Endometrial microvascular endothelial cells (primary cell): ENCODE measurements around the gene LRRC4C. TPM values are rescaled to one million over a fixed set of nuclear protein-coding genes. Genes with fewer than 3 reads are reported as not detected.

ENCODE experiments used
- in situ Hi-C: cut with HindIII; loops from 2 replicates; pipeline ENCODE4 v1.10.0; 2017; ENCODE audit warnings: low sequenced_read_pairs, low pct_unique_long_range_greater_than_20kb; ENCODE audit errors: inconsistent ontology term
- total RNA-seq: library from RNA; depleted of rRNA; stranded (reverse); fragments of >200 nt; gene quantifications from one replicate; pipeline ENCODE4 v1.2.3, GENCODE V29; 2015; ENCODE audit errors: inconsistent ontology term

The LRRC4C gene
- total RNA-seq, 1 donor from 2014 or later: not detected

DNA sequence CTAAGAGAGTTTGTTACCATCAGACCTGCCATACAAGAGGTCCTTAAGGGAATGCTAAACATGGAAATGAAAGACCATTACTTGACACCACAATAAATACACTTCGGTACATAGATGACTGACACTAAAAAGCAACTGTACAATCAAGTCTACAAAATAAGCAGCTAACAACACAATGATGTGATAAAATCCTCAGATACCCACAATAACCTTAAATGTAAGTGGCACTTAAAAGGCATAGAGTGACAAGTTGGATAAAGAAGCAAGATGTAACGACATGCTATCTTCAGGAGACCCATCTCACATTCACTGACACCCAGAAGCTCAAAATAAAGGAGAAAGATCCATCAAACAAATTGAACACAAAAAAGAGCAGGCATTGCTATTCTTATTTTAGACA is 107.6 kb downstream of the LRRC4C start:
- in situ Hi-C loops: no loop called here

DNA sequence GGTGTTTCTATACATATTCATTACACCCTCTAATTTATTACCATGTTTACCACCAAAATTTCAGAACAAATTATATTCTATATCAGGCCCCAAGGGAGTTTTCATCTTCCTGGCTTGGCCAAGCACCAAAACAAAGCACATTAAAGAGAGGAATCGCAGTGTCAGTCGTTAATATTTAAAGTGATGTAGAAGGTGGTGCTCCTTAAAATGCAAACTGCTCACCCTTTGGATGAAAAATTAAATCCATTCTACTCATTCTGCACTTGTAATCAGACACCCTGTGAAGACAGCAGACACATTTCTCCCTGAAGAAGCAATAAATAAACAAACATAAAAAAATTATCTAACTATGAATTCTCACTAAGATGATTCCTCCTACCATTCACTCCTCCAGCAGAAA is 113.4 kb downstream of the LRRC4C start:
- in situ Hi-C loops: no loop called here

DNA sequence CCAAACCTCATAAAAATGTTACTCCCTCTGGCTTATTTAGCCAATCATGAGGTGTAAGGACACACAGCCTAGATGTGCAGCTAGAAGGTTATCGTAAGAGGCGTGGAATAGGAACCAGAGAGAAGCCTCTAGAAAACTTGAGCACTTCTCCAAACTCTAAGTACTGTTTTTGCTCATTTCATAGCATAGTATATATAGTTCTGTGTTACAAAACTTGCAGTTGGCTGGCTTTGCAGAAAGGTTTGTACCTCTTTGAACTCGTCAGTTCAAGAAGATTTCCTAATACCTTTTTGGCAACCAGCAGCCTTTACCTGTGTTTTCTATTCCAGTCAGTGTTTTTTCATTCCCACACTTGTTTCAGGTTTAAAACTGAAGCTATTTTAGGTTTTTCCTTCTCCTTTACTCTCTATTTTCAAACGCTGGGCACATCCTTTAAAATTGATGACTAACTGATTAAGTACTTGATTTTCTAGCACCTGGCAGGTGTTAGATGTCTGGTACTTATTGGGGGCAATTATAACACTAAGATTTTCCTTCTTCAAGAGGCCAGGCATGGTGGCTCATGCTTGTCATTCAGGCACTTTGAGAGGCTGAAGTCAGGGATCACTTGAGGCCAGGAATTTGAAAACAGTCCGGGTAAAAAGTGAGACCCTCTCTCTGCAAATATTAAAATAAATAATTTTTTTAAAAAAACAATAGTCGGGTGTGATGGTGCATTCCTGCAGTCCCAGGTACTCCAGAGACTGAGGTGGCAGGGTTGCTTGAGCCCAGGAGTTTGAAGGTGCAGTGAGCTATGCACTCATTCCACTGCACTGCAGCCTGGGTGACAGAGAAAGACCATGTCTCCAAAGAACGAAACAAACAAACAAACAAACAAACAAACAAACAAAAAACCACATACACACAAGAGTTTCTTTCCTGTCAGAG is 125.2 kb downstream of the LRRC4C start:
- in situ Hi-C loops: no loop called here

DNA sequence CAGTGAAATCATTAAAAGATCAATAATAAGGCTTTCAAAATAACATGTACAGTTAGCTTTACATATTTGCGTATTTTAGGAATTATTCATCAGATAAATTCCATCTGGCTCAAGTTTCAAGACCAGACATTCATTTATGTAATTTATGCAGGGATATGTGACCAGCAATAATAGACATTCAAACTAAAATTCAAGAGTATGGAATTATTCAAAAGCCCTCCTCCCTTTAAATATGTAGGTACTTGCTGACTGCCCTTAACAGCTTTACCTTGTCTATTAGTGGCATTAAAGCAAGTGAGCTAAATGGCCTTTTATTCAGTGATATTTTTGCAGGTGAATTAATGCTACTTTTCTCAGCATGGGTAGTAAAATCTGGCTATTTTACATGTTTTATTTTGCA is 126.1 kb downstream of the LRRC4C start:
- in situ Hi-C loops: no loop called here

DNA sequence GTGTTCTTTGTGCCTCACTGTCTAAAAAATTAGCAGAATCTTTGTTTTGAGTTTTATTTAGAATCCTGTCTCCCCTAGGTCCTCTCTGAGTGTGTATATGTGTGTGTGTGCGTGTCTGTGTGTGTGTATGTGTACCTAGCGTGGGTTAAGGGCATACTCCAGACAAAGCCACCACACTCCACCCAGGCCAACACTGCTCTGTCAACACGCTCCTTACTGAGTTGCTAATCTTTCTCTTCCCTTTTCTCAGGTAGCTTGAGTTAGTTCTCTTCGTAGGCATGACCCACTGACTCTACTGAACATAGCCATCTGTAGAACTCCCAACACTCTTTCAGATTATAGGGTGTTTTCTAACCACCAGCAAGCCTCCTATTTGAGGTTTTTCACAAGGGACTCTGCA is 131.1 kb downstream of the LRRC4C start:
- in situ Hi-C loops: no loop called here

DNA sequence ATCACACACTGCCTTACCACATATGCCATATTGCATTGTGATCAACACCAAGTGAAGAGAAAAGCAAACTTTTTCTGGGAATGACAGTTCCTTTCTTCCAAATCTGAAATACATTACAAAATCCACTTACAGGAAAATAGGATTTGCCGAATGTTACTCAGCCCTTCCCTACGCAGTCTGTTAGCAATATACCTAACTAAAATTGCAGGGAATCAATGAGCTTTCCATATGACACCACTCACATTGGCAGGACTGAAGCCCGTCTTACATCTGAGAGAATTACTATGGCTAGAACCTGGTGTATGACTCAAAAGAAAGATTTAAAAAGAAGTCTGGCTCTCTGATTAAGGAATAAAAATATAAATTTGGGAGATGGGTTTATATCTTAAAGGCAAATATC is 136.0 kb downstream of the LRRC4C start:
- in situ Hi-C loops: no loop called here

DNA sequence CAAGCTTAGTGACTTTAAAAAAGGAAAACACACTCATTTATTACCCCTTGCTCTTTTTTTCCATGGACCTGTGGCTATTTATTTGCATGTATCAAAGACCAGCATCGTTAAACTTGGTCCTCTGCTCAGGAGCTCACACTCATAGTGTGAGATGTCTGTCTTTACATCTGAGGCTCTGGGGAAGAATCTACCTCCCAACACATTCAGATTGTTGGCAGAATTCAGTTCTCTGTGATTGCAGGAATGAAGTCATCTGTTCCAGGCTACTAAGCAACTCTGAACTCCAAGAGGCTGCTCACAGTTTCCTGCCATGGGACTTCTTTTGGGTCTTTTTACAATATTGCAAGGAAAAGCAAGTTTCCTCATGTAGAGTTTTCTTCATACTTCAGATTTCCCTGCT is 138.8 kb downstream of the LRRC4C start:
- in situ Hi-C loops: no loop called here

DNA sequence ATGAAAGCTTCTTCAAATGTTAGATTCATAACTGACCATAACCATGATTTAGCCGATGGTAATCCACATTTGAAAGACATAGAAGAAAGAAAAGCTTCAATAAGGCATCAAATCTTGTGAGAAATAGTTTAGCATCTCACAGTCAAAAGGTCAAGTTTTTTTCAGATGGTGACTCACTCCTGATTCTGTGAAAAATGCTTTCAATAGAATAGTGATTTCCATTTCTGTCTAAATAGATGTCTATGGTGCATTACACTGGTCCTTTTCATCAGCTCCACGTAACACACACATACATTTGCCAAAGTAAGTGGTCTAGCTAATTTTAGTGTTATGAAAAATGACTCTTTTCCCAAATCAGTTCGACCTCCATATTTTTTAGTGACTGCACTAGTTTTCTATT is 139.2 kb downstream of the LRRC4C start:
- in situ Hi-C loops: no loop called here

DNA sequence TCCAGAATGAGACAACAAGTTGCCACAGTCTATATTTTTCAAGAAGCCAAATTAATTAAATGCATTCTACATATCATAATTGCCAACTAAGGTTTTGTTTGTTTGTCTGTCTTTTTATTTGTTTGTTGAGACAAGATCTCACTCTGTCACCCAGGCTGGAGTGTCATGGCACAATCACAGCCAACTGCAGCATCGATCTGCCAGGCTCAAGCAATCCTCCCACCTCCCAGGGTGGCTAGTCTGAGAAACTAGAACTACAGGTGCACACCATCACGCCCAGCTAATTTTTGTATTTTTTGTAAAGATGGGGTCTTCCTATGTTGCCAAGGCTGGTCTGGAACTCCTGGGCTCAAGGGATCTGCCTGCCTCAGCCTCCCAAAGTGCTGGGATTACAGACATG is 140.0 kb downstream of the LRRC4C start:
- in situ Hi-C loops: no loop called here

DNA sequence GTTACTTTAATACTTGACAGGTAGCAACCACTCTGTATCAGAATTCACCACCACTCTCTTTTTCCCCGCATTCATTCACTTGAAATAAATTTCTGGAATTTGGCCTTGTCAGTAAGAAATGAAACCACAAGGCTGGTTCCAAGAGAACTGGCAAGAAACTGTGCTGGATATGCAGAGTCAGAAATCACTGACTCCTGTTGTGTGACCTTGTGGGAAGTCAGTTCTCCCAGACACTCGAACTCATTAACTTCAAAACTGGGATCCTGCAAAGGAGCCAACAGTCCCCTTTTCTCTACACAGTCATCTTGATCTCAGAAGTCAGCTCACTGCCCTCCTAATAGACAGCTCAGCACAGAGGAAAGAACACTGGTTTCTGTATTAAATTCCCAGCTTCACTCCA is 142.7 kb downstream of the LRRC4C start:
- in situ Hi-C loops: no loop called here

DNA sequence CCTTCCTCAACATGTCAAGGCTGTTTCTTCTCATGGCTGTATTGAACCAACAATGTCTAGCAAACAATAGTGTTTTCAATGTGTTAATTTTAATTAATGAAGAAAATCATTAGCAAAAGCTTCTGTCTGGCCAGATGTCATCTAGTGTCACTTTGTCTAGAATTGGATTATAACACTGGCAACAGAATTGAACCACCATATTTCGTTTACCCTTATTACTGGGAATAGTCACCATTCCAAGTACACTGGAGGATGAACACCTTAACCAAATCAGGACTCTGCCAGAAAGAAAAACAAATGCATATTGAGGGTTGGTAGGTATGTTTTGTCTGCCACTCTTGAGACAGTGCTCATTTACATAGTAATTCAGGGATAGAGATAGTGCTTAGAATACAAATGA is 146.2 kb downstream of the LRRC4C start:
- in situ Hi-C loops: no loop called here

DNA sequence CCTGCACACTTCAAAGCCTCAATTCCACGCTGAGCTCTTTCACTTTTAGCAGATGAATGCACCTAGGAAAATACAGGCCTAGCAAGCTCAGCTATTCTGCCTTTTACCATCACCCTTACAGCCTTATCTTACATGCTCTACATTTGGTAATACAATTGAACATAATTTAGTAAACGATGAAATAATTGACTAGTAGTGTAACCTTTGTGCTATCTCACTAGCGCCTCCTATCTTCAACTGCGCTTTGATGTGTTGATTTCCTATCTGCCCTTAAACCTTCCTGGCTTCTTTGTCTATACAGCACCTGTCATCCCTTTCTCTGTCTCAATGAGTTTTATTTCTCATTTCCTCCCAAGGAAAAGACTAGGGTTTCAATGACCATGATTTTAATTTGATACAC is 149.7 kb downstream of the LRRC4C start:
- in situ Hi-C loops: no loop called here

DNA sequence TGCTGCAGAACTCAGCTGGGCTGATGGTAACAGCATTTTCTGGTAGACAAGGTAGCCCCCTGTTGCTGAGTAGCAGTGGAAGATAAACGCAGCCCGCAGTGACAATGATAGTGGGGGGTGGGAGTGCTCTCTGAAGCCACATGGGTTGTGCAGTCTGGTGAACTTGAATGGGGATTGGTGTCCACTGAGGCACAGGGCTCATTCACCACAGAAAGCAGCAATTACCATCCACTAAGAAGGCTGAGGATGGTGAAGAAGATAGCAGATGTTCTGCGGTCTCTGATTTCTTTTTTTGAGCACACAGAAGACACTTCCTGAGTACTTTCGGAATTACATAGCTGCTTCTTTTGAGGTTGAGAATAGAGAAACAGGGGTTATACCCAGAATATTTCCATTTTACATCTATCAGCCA is 150.3 kb downstream of the LRRC4C start:
- in situ Hi-C loops: no loop called here

DNA sequence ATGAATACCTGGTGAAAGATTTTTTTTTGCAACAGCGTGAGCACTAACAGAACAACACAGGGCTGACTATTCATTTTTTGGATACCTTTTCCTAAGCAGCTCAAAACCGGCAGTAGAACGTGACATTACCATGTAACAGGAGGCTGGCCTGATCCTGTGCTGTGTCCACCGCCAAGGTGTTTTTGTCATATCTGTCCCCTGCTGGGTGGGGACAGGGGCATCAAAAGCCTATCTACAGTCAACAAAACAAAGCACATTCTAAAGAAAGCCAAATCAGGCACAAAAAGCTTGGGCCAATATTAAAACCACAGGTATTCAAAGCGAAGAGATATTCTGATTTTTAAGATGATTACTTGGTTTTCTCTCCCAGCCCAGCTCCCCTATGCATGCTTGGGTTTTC is 151.2 kb downstream of the LRRC4C start:
- in situ Hi-C loops: no loop called here

DNA sequence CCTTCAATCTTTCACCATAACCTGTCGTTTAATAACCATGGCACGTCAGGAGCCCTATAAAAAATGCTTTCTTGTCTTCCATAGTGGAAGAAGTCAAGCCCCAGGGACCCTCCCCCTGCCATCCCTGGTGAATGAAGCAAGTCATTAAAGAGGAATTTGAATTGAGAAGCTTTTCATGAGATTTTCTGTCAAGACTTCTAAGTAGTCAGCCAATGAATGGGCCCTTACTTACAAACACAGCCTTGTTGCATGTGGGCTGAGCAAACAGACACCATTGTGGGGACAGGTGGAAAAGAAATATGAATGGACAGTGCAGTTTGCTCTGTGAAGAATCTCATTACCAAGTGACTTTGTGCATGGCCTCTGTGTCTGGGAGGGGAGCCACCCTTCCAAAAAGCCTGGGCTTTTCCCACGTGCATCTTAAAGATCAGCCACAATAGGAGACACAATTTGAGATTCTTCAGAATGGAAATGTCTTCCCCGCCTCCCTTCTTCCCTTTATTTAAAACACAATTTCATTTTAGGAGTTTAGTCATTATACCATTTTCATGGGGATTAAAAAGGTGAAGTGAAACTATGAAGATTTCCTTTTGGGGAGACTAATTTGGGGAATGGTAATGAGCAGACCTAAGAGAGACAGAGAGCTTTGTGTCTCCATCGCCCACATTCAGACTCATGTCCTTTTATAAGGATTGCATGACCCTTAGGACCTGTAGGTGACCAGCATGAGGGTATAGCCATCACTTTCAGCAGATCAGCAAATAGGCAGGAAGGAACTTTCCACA is 152.0 kb downstream of the LRRC4C start:
- in situ Hi-C loops: no loop called here

DNA sequence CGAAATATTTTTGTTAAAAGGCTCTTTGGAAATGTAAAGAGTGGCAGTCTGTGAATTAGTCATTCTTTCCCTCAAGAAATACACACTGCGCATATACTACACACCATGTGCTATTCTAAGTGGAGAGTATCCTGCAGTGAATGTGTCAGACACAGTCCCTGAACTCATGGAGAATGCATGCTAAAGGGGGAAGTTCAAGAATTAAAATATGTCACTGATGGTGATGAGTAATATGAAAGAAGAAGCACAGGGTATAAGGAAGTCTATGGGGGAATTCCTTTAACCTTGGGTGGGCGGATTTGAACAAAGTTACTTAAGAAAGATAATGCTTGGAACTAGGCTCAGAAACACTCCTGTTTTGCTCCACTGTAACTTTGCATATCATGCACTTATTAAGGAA is 153.0 kb downstream of the LRRC4C start:
- in situ Hi-C loops: no loop called here

DNA sequence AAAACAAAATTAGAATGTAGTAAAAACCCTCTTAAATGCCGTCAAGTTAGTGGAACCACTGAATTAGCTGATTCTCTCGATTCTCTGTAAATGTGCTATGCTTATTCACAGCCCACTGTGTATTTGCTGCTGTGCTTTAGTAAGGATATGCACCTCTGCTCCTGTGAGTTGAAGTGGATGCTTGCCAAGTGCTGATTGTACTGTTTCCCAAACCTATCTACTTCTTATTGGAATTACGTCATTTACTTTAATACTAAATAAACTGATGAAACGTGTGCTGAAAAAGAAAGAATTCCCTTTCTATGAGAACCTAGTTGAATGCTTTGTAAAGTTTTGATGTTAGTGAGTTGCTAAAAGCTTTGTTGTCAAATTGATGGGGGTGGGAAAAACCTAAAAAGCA is 158.4 kb downstream of the LRRC4C start:
- in situ Hi-C loops: no loop called here

DNA sequence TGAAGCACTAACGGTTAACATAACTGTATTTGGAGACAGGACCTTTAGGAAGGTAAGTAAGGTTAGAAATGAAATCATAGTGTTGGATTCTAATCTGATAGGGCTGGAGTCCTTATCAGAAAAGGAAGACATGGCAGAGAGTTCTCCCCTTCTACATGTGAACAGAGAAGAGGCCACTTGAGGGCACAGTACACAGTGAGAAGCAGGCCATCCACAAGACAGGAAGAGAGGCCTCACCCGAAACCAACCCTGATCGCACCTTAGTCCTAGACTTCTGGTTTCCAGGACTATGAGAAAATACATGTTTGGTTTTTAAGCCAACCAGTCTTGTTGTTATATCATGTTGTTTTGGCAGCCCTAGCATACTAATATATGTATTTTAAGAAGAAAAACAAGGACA is 170.0 kb downstream of the LRRC4C start:
- in situ Hi-C loops: no loop called here

DNA sequence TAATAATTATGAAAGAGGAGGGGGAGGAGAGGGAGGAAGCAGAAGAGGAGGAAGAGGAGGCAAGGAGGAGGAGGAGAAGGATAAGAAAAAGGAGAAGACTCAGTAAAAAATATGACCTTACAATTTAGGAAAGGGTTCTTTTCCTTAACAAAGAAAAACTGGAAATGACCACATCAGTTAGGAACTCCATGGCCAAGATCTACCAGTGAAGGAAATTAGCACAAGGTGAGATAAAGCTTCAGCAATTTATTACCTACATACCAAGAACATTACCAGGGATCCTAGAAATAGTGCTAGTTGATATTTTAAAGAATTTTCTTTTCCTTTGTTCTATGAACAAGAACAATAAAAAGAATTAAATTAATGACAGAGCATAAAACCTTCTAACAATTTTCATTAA is 172.7 kb downstream of the LRRC4C start:
- in situ Hi-C loops: no loop called here

DNA sequence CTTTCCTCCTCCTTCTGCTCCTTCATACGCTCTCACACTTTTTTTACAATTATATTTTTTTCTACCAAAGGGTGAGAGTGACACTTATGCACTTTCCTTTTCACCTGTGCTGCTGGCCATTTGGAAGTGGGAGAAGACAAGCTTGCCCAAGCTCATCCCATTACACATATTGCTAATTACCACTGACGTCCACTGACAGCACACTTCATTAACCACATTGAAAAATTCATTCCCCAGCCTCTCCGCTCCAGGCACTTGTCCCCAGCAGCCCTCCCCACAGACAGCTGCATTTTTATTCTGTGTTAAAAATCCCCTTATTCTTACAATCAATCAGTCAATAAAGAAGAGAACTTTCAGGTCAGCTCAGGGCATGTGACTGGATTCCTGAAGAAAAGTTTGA is 175.1 kb downstream of the LRRC4C start:
- in situ Hi-C loops: no loop called here
